GM21515 (cell line): ENCODE data around the gene HEXB.
A peak's percentile ranks its signal among the peaks of the same experiment; 100 is the strongest.
"Not testable (repeated sequence)": the region's sequence is repeated elsewhere in the genome, so short reads cannot be mapped to it uniquely, and the experiment has no call there.

Experiments
- ATAC-seq: cut with Tn5 transposase; IDR thresholded peaks from one replicate; pipeline ENCODE4 v1.9.1; 2021; ENCODE audit not compliant: unreplicated experiment

HEXB gene

GRCh38 chr5:74657165-74657564 lies 27.9 kb upstream of the HEXB start:
- no peak for ATAC-seq

DNA sequence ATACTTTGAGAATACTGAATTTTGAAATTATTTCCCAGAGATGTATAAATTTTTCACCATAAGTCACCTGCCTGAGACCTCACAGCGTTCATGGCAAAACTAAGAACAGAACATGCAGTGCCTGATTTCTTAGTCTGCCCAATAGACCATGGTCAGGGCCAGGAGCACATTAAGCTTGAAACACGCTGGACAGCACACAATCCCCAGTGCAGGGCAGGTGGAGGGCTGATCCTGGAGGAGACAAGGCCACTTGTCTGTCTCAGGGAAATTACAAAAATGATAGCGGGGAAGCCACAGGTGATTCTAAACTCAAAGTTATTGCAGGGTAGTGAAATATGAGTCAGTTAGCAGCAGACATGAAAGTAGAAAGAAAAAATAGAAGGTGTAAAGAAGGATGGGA lies 25.9 kb upstream of the HEXB start:
- ATAC-seq, result no peak

- no peak for ATAC-seq
These were observed 24.9 kb upstream of the HEXB start for GRCh38 chr5:74660140-74660539.

- no peak for ATAC-seq
These were observed 24.2 kb upstream of the HEXB start for GRCh38 chr5:74660873-74661272.

DNA sequence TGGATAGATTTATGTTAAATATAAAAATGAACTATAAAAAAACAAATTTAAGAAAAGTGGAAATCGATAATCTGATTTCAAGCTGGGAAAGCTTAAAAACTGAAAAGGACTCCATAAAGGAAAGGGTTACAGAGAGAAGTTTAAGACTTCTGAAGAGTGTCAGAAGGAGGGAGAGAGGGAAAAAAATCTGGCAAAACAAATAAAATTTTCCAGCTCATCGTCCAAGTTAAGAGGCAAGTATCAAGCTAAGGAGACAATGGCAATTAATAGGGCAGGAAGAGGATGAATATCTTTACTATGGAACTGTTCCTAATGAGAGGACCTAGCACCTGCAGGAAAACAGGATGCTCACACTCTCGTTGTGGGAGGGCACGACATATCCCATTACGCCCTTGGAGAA lies 20.5 kb upstream of the HEXB start:
- ATAC-seq, result no peak

- ATAC-seq, result no peak
These were observed 19.8 kb upstream of the HEXB start for GRCh38 chr5:74665273-74665672.

- no peak for ATAC-seq
These were observed 19.2 kb upstream of the HEXB start for GRCh38 chr5:74665816-74666215.

DNA sequence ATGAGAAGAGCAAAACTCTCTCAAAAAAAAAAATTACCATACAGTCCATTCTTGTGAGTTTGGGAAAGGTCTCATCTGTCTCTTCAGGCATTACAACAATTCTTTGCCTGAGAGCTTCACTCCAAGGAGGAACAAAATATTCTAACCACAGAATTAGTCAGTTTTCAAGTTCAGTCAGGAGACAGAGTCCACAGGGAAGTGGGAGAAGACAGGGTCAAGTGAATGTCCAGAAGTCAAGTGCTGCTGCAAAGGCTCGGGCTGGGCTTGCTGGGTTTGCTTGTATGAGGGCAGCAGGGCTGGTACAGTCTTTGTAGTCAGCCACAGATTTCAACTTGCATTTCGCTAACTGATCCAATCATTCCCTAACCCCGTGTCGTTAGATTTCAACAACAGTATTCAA lies 17.6 kb upstream of the HEXB start:
- no peak for ATAC-seq

DNA sequence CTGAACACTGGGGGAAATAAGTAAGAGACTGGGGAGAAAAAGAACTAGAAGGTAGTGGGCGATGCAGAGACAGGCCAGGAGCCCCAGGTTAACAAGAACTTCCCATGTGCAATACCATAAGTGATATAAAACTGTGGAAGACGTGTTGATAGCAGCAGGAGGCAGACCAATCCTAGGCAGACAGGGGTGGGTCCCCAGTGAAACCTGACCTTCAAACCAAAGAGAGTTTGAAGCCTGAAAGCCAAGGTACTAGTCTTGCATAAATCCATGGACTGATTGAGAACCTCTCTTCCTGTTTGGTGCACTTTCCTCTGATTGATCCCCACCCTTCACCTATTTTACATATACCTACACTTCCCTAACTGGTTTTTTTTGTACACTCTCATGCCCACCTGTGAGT lies 15.2 kb upstream of the HEXB start:
- ATAC-seq, result no peak

DNA sequence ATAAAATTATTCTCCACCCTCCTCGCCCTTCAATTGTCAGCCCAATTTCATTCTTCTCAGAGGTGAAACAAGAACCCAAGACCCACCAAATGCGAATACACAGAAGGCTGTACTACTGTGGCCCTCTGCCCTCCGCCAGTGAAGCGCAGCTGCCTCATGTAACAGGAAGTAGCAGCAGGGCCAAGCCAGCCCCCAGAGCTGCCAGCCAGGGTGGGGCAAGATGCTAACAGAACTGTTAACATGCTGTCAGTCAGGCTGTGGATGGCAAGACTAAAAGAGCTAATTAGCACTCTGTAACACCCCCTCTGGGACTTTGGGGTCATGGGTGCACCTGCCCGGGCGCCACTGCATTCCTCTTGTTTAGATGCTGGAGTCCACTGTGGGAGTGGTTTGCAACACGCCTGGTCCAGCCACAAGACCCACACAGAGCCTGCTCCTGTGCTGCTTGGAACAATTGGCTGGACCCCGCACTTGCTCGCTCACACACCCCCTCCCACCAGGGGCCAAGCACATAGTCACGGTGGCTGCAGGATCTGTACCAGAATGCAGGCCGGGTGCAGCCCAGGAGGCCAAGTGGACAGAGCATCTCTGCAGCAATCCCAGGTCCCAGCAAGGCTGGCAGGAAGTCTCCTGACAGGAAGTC lies 14.5 kb upstream of the HEXB start:
- ATAC-seq, result no peak

GRCh38 chr5:74672215-74672877 lies 12.7 kb upstream of the HEXB start:
- no peak for ATAC-seq

DNA sequence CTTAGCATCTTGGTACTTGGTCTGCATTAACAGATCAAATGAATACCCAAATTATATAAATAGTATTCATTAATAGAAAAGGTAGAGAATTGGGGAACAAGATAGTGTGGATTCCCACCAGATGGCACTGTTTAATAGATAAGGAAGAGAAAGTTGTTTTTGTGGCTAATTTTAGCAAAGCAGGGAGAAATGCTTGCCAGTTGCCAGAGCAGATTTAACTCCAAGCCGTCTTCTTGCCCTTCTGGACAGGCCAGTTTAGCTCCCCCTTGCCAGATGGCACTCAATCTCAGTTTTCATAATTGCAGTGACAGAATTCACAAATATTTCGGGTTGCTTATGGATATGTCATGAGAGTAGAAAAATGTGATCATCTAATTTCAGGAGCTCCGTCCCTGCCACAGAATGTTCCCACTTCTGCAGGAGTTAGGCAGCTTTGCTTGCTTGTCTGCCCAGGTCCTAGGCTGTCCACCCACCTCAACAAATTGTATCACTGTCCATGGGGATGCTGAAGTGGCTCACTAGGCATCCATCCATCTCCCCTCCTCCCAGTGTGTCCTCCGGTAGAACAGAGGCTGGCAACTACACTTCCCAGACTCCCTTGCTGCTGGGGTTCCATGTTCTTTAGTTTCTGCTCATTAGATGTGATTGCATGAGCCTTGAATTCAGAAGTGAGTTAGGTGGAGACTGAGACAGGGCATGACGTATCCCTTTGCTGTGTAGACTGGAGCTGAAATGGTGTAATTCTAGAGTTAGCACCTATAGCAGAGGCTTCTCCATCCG lies 11.8 kb upstream of the HEXB start:
- ATAC-seq, result no peak

GRCh38 chr5:74676466-74676865 lies 8.6 kb upstream of the HEXB start:
- not testable (repeated sequence) for ATAC-seq

- not testable (repeated sequence) for ATAC-seq
These were observed 6.9 kb upstream of the HEXB start for GRCh38 chr5:74678123-74678522.

- not testable (repeated sequence) for ATAC-seq
These were observed 5.7 kb upstream of the HEXB start for GRCh38 chr5:74679300-74679699.

DNA sequence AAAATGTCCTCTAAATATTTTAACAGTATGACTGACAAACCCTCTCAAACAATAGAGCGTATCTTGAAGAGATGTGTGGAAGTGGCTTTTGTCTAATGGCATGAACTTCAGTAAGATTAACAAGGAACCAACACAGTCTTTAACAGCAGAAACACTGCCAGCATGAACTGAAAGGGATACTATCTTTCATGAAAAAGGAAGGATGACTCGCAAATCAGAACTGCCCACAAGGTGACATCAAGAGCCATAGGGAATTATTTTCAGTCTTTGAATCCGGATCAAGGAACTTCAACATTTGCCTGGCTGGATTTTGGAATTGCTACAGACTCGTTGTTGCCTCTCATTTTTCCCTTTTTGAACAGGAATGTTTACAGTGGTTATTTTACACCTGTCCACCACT lies 5.1 kb upstream of the HEXB start:
- no peak for ATAC-seq

DNA sequence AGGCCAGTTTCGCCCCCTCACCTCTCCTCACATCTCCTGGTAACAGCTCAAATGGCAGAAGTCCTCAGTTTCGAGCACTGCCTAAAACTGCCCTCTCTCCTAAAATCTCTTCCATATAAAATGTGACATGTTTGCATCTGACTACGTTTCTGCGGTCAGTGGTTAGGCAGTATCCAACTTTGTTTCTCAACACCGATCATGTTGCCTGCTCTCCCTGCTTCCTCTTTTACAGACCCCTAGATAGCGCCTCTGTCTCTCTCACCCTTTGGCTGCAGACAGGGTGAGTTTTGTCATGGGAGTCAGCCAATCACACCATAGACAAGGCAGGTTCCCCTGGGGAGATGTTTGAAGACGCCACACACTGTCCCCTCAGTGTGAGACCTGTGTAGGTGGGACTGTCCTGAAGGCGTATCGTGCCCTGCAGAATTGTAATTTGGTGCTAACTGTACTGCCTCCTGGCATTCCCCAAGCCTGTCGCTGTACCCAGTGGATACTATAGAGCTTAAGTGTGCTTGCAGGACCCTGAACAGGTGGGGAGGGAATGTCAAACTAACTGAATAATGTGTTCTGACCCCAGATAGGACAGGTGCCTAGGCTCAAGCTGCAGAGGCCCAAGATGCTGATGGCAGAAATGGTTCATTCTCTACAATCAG lies 1.1 kb downstream of the HEXB start:
- ATAC-seq, result peak; percentile 51

- ATAC-seq, result no peak
These were observed 2.1 kb downstream of the HEXB start for GRCh38 chr5:74686962-74687751.

- ATAC-seq, result no peak
These were observed 8.2 kb downstream of the HEXB start for GRCh38 chr5:74693191-74693590.

GRCh38 chr5:74717596-74717995 lies 32.6 kb downstream of the HEXB start:
- ATAC-seq, result no peak

- ATAC-seq, result no peak
These were observed 37.2 kb downstream of the HEXB start for GRCh38 chr5:74722271-74722670.
